Measurements from ENCODE around the gene NFX1. TPM values are rescaled to one million over a fixed set of nuclear protein-coding genes. Genes with fewer than 3 reads are reported as not detected.
"Not testable (repeated sequence)": the region's sequence is repeated elsewhere in the genome, so short reads cannot be mapped to it uniquely, and the experiment has no call there.

Gene NFX1
- total RNA-seq, 1 donor from 2014 or later: 37.2 TPM

DNA sequence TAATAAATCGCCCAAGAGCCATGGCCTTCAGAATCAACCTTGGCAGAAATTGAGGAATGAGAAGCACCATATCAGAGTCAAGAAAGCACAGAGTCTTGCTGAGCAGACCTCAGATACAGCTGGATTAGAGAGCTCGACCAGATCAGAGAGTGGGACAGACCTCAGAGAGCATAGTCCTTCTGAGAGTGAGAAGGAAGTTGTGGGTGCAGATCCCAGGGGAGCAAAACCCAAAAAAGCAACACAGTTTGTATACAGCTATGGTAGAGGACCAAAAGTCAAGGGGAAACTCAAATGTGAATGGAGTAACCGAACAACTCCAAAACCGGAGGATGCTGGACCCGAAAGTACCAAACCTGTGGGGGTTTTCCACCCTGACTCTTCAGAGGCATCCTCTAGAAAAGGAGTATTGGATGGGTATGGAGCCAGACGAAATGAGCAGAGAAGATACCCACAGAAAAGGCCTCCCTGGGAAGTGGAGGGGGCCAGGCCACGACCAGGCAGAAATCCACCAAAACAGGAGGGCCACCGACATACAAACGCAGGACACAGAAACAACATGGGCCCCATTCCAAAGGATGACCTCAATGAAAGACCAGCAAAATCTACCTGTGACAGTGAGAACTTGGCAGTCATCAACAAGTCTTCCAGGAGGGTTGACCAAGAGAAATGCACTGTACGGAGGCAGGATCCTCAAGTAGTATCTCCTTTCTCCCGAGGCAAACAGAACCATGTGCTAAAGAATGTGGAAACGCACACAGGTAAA, 4.5 kb downstream of the NFX1 start:
- peaks cover 69% of the 10 kb centered on the region for H3K4me1 Mint-ChIP-seq (ENCODE audit: low read depth)
- peak overlapping the region; percentile 92 for H3K27ac Mint-ChIP-seq
- peaks cover 2% of the 10 kb centered on the region for H3K27me3 Mint-ChIP-seq (ENCODE audit: low read depth)
- intact Hi-C loops (cut with micrococcal nuclease): loop anchor here (1.0 to 10.0 kb wide), 4 partner anchors 11 to 1160 kb away; partner anchors contain the start of genes DNAI1, FAM219A and NOL6
- H3K36me3 Mint-ChIP-seq (ENCODE audit: low read depth): peaks cover 87% of the 10 kb centered on the region
- peak overlapping the region; percentile 60 for H3K4me3 Mint-ChIP-seq (ENCODE audit: low read depth)
- H3K9me3 Mint-ChIP-seq: no peaks in the 10 kb centered on the region
- no peak for DNase-seq (ENCODE audit: low spot score)

DNA sequence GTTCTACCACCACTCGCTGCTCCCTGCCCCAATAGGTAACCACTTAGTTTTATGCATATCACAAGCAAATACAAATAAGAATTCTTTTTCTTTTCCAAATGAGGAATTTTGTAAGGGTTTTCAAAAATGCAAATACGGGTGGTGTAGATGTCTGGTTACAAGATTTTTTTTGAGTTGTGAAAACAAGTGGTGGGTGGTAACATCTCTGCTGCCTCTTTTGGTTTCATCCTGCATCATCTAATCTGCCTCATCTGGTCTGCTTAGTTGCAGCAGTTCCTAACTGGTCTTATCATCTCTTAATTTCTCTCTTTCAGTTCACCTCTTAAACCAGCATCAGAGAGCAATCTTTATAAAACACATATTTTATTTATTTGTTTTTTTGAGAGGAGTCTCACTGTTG, 5.3 kb downstream of the NFX1 start:
- Mint-ChIP-seq H3K27me3 (ENCODE audit: low read depth) (no peaks in the 10 kb centered on the region), H3K4me1 (ENCODE audit: low read depth) (peaks cover 71% of the 10 kb centered on the region), H3K4me3 (ENCODE audit: low read depth) (peak overlapping the region; percentile 53), H3K27ac (peak overlapping the region; percentile 81), H3K9me3 (no peaks in the 10 kb centered on the region), H3K36me3 (ENCODE audit: low read depth) (peaks cover 86% of the 10 kb centered on the region)
- intact Hi-C loops (cut with micrococcal nuclease): loop anchor here (1.0 to 10.0 kb wide), 3 partner anchors 11 to 1159 kb away; partner anchors contain the start of genes DNAI1 and FAM219A
- DNase-seq (ENCODE audit: low spot score): no peak

DNA sequence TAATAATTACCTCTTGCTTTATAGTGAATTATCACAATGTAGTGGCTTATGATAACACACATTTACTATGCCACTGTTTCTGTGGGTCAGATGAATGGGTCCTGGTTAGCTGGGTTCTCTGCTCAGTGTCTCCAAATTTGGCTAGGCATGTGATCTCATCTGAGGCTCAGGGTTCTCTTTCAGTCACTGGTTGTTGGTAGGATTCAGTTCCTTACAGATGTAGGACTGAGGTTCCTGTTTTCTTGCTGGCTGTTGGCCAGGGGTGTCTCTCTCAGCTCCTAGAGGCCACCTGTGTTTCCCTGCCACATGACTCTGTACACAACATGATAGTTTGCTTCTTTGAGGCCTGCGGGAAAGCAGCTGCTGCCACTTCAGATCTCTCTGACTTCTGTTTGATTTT, 7.1 kb downstream of the NFX1 start:
- DNase-seq (ENCODE audit: low spot score): no peak
- H3K36me3 Mint-ChIP-seq (ENCODE audit: low read depth): peaks cover 80% of the 10 kb centered on the region
- intact Hi-C loops (cut with micrococcal nuclease): loop anchor here (10.0 kb wide), 1 partner anchor 1157 kb away; the partner anchor contains the start of genes DNAI1 and FAM219A
- H3K4me3 Mint-ChIP-seq (ENCODE audit: low read depth): peak overlapping the region; percentile 28
- H3K27me3 Mint-ChIP-seq (ENCODE audit: low read depth): no peaks in the 10 kb centered on the region
- H3K9me3 Mint-ChIP-seq: no peaks in the 10 kb centered on the region
- H3K27ac Mint-ChIP-seq: peak overlapping the region; percentile 81
- peaks cover 61% of the 10 kb centered on the region for H3K4me1 Mint-ChIP-seq (ENCODE audit: low read depth)

DNA sequence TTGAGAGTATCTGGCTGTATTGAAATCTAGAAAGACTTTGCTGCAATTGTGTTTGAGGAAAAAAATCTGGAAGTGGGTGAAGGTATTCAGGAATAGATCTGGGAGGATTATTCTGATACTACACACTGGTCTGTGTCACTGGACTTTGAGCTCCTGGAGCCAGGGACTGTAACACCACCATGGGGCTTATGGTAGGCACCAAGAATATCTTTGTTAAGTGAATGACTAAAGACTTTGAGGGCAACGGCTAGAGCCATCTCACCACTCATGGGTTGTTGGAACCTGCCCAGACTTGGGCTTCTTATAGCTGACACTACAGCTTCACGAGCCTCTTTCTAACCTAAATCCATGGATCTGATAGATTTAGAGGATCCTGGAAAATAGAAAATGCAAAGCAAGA, 10.2 kb downstream of the NFX1 start:
- no peak overlapping the region for H3K4me3 Mint-ChIP-seq (ENCODE audit: low read depth)
- no peaks in the 10 kb centered on the region for H3K27me3 Mint-ChIP-seq (ENCODE audit: low read depth)
- no peak for DNase-seq (ENCODE audit: low spot score)
- peak overlapping the region; percentile 32 for H3K27ac Mint-ChIP-seq
- H3K4me1 Mint-ChIP-seq (ENCODE audit: low read depth): peaks cover 43% of the 10 kb centered on the region
- peaks cover 63% of the 10 kb centered on the region for H3K36me3 Mint-ChIP-seq (ENCODE audit: low read depth)
- no peaks in the 10 kb centered on the region for H3K9me3 Mint-ChIP-seq
- intact Hi-C loops (cut with micrococcal nuclease): no loop called here

DNA sequence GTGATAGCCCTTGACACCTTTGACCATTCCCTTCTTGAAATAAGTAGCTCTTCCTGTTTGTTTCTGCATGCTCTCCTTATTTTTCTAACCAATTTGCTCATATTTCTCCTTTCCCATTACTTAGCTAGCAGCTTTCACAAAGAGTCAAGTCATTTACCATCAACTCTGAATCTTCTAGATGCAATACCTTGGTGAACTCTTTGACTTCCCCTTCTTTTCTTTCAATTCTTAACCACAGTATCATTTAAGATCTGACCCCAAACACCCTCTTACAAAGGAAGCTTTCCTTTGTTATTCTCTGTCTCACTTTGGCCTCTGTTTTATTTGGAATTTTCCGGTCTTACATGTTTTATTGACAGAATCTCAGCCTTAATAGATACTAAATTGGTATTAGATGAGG, 14.0 kb downstream of the NFX1 start:
- no peaks in the 10 kb centered on the region for H3K9me3 Mint-ChIP-seq
- intact Hi-C loops (cut with micrococcal nuclease): no loop called here
- H3K4me3 Mint-ChIP-seq (ENCODE audit: low read depth): no peak overlapping the region
- no peaks in the 10 kb centered on the region for H3K27me3 Mint-ChIP-seq (ENCODE audit: low read depth)
- no peak for DNase-seq (ENCODE audit: low spot score)
- peaks cover 35% of the 10 kb centered on the region for H3K36me3 Mint-ChIP-seq (ENCODE audit: low read depth)
- H3K4me1 Mint-ChIP-seq (ENCODE audit: low read depth): peaks cover 19% of the 10 kb centered on the region
- no peak overlapping the region for H3K27ac Mint-ChIP-seq

DNA sequence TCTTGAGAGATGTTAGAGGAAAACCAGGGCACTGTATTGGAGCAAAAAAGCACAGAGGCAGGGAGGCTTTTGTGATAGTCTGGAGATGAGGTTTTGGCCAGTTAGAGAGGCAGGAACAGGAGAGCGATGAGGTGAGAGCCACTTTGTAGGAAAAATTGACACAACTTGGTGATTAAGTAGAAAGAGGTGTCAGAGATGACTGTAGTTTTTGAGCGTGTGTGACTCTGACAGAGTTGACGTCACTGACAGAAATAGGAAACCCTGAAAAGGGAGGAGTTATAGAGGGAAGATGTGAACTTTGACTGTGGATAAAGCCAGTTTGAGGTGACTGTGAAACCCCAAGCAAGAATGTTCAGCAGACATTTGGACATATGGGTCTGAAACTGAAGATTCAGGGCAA, 15.7 kb downstream of the NFX1 start:
- Mint-ChIP-seq H3K27ac (no peak overlapping the region), H3K36me3 (ENCODE audit: low read depth) (peaks cover 37% of the 10 kb centered on the region), H3K9me3 (no peaks in the 10 kb centered on the region), H3K4me1 (ENCODE audit: low read depth) (peaks cover 31% of the 10 kb centered on the region), H3K27me3 (ENCODE audit: low read depth) (no peaks in the 10 kb centered on the region), H3K4me3 (ENCODE audit: low read depth) (no peak overlapping the region)
- intact Hi-C loops (cut with micrococcal nuclease): loop anchor here (1.0 to 5.0 kb wide), 6 partner anchors 11 to 281 kb away; partner anchors contain the start of genes BAG1, DNAJA1 and NFX1
- no peak for DNase-seq (ENCODE audit: low spot score)

DNA sequence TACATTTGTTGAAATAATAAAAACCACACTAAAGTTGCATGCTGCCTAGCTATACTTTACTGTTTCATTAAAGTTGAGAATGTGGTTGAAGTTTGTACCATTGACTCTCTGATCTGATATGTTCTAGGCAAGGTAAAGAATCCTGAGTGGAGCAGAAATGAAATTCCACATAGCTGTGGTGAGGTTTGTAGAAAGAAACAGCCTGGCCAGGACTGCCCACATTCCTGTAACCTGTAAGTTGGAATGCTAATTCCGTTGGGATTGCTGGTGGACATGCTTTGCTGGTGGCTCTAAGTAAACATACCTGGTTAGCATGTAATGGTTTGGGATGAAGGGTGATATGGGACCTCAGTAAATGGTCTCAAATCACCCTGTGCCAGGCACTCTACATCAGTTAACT, 16.8 kb downstream of the NFX1 start:
- Mint-ChIP-seq H3K27ac (peak overlapping the region; percentile 47), H3K9me3 (no peaks in the 10 kb centered on the region), H3K27me3 (ENCODE audit: low read depth) (no peaks in the 10 kb centered on the region), H3K36me3 (ENCODE audit: low read depth) (peaks cover 44% of the 10 kb centered on the region), H3K4me3 (ENCODE audit: low read depth) (peak overlapping the region; percentile 53), H3K4me1 (ENCODE audit: low read depth) (peaks cover 38% of the 10 kb centered on the region)
- intact Hi-C loops (cut with micrococcal nuclease): loop anchor here (5.0 kb wide), 1 partner anchor 35 kb away; no protein-coding TSS in a partner anchor
- no peak for DNase-seq (ENCODE audit: low spot score)

DNA sequence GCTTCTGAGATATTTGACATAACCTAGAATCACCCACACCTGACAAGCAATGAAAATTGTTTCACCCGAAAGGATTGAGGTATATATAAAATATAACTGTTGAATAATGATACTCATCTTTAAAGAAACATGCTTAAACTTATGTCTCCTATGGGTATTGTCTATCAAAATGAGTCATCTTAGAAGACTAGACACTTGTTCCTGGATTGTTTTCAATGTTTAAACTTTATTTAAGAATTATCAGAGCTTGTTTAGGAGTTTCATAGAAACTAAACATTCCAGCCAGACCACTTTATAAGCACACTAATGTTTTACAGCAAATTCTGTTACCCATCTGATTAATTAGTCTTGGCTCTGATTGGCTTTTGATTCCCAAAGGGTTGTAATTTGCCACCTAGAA, 19.6 kb downstream of the NFX1 start:
- DNase-seq (ENCODE audit: low spot score): no peak
- intact Hi-C loops (cut with micrococcal nuclease): loop anchor here (5.0 kb wide), 1 partner anchor 32 kb away; no protein-coding TSS in a partner anchor
- no peaks in the 10 kb centered on the region for H3K9me3 Mint-ChIP-seq
- no peaks in the 10 kb centered on the region for H3K27me3 Mint-ChIP-seq (ENCODE audit: low read depth)
- H3K36me3 Mint-ChIP-seq (ENCODE audit: low read depth): peaks cover 52% of the 10 kb centered on the region
- no peak overlapping the region for H3K4me3 Mint-ChIP-seq (ENCODE audit: low read depth)
- H3K27ac Mint-ChIP-seq: peak overlapping the region; percentile 6
- H3K4me1 Mint-ChIP-seq (ENCODE audit: low read depth): peaks cover 33% of the 10 kb centered on the region

DNA sequence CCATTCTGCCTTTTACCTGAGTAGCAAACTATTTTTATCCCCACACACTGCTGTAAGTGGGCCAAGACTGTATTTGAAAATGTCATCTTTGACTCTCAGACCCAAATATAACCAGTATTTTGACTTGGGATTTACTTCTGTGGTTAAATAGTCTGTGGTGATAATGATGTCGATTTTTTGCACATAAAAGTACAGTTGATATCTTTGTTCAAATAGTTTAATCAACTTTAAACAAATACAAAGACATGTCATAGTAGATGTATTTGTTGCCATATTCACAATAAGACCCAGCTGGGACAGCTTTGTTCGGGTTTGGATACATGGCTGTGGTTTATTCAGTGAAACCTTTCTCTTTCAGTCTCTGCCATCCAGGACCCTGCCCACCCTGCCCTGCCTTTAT, 20.4 kb downstream of the NFX1 start:
- Mint-ChIP-seq H3K4me3 (ENCODE audit: low read depth) (no peak overlapping the region), H3K9me3 (no peaks in the 10 kb centered on the region), H3K4me1 (ENCODE audit: low read depth) (peaks cover 35% of the 10 kb centered on the region), H3K27ac (peak overlapping the region; percentile 71), H3K27me3 (ENCODE audit: low read depth) (no peaks in the 10 kb centered on the region), H3K36me3 (ENCODE audit: low read depth) (peaks cover 57% of the 10 kb centered on the region)
- intact Hi-C loops (cut with micrococcal nuclease): no loop called here
- DNase-seq (ENCODE audit: low spot score): no peak

DNA sequence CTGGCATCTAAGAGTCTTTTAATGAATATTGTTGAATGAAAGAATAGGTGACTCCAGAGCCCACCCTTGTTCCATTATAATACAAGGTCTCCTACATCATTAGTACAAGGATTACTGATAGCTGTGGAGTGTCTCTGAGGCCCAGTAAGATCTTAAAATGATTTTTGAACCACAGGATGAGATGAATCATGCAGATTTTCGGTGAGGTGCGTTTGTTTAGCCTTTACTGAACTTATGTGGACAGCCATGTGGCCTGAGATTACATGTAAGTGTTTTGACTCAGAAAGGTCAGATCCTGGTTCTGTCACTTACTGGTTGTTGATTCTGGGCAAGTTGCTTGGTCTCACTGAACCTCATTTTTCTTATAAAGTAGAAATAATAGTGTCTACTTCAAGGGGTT, 21.6 kb downstream of the NFX1 start:
- H3K27ac Mint-ChIP-seq: peak overlapping the region; percentile 71
- no peaks in the 10 kb centered on the region for H3K27me3 Mint-ChIP-seq (ENCODE audit: low read depth)
- no peak overlapping the region for H3K4me3 Mint-ChIP-seq (ENCODE audit: low read depth)
- H3K9me3 Mint-ChIP-seq: no peaks in the 10 kb centered on the region
- peaks cover 32% of the 10 kb centered on the region for H3K4me1 Mint-ChIP-seq (ENCODE audit: low read depth)
- intact Hi-C loops (cut with micrococcal nuclease): loop anchor here (1.0 kb wide), 1 partner anchor 8 kb away; no protein-coding TSS in a partner anchor
- DNase-seq (ENCODE audit: low spot score): no peak
- H3K36me3 Mint-ChIP-seq (ENCODE audit: low read depth): peaks cover 69% of the 10 kb centered on the region

DNA sequence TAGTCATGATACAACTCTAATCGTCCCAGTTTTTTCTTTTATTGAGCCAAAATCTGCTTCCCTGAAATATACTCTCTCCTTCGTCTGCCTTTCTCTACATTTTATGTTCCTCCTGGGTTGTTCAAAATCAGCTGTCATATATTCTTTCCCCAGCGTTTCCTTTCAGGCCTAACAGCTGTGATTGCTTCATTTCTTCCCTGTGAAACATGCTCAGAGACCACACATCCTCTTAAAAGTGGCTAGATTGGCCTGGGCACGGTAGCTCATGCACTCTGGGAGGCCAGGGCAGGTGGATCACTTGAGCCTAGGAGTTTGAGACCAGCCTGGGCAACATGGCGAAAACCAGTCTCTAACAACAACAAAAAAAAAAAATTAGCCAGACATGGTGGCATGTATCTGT, 25.1 kb downstream of the NFX1 start:
- peak overlapping the region; percentile 61 for H3K27ac Mint-ChIP-seq

DNA sequence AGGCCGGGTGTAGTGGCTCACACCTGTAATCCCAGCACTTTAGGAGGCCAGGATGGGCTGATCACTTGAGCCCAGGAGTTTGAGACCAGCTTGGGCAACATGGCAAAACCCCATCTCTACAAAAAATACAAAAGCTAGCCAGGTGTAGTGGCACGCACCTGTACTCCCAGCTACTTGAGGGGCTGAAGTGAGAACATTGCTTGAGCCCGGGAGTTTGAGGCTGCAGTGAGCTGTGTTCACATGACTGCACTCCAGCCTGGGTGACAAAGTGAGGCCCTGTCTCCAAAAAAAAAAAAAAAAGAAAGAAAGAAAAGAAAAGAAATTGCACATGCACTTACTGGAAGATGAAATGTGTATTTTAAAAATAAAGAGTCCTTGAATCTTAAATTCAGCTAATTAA, 26.8 kb downstream of the NFX1 start:
- H3K27ac Mint-ChIP-seq; DNase-seq (ENCODE audit: low spot score); H3K27me3 Mint-ChIP-seq (ENCODE audit: low read depth); intact Hi-C loops (cut with micrococcal nuclease); H3K9me3 Mint-ChIP-seq; H3K4me3 Mint-ChIP-seq (ENCODE audit: low read depth): not testable (repeated sequence)
- H3K36me3 Mint-ChIP-seq (ENCODE audit: low read depth): peaks cover 75% of the 10 kb centered on the region
- H3K4me1 Mint-ChIP-seq (ENCODE audit: low read depth): peaks cover 15% of the 10 kb centered on the region

More for the DNA sequence above, 25.1 kb downstream of the NFX1 start:
- peaks cover 23% of the 10 kb centered on the region for H3K4me1 Mint-ChIP-seq (ENCODE audit: low read depth)
- no peaks in the 10 kb centered on the region for H3K9me3 Mint-ChIP-seq
- no peak overlapping the region for H3K4me3 Mint-ChIP-seq (ENCODE audit: low read depth)
- H3K36me3 Mint-ChIP-seq (ENCODE audit: low read depth): peaks cover 75% of the 10 kb centered on the region
- intact Hi-C loops (cut with micrococcal nuclease): no loop called here
- DNase-seq (ENCODE audit: low spot score): no peak
- H3K27me3 Mint-ChIP-seq (ENCODE audit: low read depth): no peaks in the 10 kb centered on the region

DNA sequence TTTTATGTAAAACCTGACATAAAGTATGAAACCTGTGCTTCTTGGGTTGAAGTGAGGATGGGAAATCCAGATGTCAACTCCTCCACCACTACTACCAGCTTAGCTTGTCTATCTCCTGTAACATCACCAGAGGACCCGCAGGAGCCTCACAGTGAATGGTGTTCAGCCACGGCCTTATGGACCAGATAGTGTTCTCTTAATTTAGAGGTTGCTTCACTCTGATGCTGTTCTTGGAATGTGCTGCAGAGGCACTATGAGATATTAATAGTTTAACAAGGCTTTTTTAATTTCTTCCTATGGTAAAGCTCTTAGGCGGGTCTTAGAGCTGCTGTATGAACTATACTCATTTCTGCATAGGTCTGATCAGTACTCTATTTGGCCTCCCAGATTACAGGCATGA, 27.9 kb downstream of the NFX1 start:
- no peak overlapping the region for H3K4me3 Mint-ChIP-seq (ENCODE audit: low read depth)
- no peak for DNase-seq (ENCODE audit: low spot score)
- H3K27ac Mint-ChIP-seq: no peak overlapping the region
- intact Hi-C loops (cut with micrococcal nuclease): no loop called here
- H3K36me3 Mint-ChIP-seq (ENCODE audit: low read depth): peaks cover 75% of the 10 kb centered on the region
- no peaks in the 10 kb centered on the region for H3K9me3 Mint-ChIP-seq
- no peaks in the 10 kb centered on the region for H3K27me3 Mint-ChIP-seq (ENCODE audit: low read depth)
- H3K4me1 Mint-ChIP-seq (ENCODE audit: low read depth): peaks cover 13% of the 10 kb centered on the region

All from activated T-helper 2 cell treated with anti-CD3 and anti-CD28 coated beads, Interferon-gamma antibody, Interleukin-2, Interleukin-4, amounts not matched to agents 10 μg/mL and 5 μg/mL and 100 μg/mL, durations not matched to agents 14 hours and 24 hours and 36 hours (primary cell).